Dendritic cell treated with granulocyte-macrophage colony-stimulating factor and Interleukin-4, amounts not matched to agents 40 ng/mL and 50 ng/mL, for 4 days (primary cell): ENCODE measurements around the gene LRRC4C.

Experiments used
- H3K27ac Mint-ChIP-seq: one replicate; pipeline ENCODE4 v1.8.0; 2022; ENCODE audit warnings: mild to moderate bottlenecking, mixed read lengths
- H3K27me3 Mint-ChIP-seq: one replicate; pipeline ENCODE4 v1.8.0; 2022; ENCODE audit warnings: mild to moderate bottlenecking, mixed read lengths
- H3K36me3 Mint-ChIP-seq: one replicate; pipeline ENCODE4 v1.8.0; 2022; ENCODE audit warnings: low read depth, mixed read lengths
- H3K4me1 Mint-ChIP-seq: one replicate; pipeline ENCODE4 v1.8.0; 2022; ENCODE audit warnings: low read depth, mixed read lengths
- H3K4me3 Mint-ChIP-seq: one replicate; pipeline ENCODE4 v1.8.0; 2022; ENCODE audit warnings: mild to moderate bottlenecking, moderate library complexity, mixed read lengths
- H3K9me3 Mint-ChIP-seq: one replicate; pipeline ENCODE4 v1.8.0; 2022; ENCODE audit warnings: mixed read lengths
- intact Hi-C: fragments of 100-400 bp; cut with micrococcal nuclease; formaldehyde crosslinking; loops from one replicate; pipeline ENCODE4 v1.15.0; 2022

Gene LRRC4C

GRCh38 chr11:40816976-40817375 lies 642.5 kb downstream of the LRRC4C start:
- H3K4me3 Mint-ChIP-seq = no peak overlapping the region
- H3K36me3 Mint-ChIP-seq = no peaks in the 10 kb centered on the region
- H3K4me1 Mint-ChIP-seq = no peaks in the 10 kb centered on the region
- H3K9me3 Mint-ChIP-seq = peaks cover 32% of the 10 kb centered on the region
- intact Hi-C loops = no loop called here
- H3K27ac Mint-ChIP-seq = no peak overlapping the region
- no peaks in the 10 kb centered on the region for H3K27me3 Mint-ChIP-seq

- H3K36me3 Mint-ChIP-seq = no peaks in the 10 kb centered on the region
- no peak overlapping the region for H3K27ac Mint-ChIP-seq
- H3K4me1 Mint-ChIP-seq = no peaks in the 10 kb centered on the region
- no peaks in the 10 kb centered on the region for H3K9me3 Mint-ChIP-seq
- intact Hi-C loops = no loop called here
- H3K27me3 Mint-ChIP-seq = no peaks in the 10 kb centered on the region
- no peak overlapping the region for H3K4me3 Mint-ChIP-seq
These were observed 661.5 kb downstream of the LRRC4C start for GRCh38 chr11:40797981-40798380.

GRCh38 chr11:40787224-40787623 lies 672.2 kb downstream of the LRRC4C start:
- no peaks in the 10 kb centered on the region for H3K4me1 Mint-ChIP-seq
- no peaks in the 10 kb centered on the region for H3K27me3 Mint-ChIP-seq

GRCh38 chr11:40763046-40763445 lies 696.4 kb downstream of the LRRC4C start:
- Mint-ChIP-seq H3K4me3 (no peak overlapping the region), H3K36me3 (no peaks in the 10 kb centered on the region), H3K9me3 (peaks cover 24% of the 10 kb centered on the region), H3K27me3 (no peaks in the 10 kb centered on the region), H3K27ac (no peak overlapping the region), H3K4me1 (no peaks in the 10 kb centered on the region)
- intact Hi-C loops = no loop called here

More at GRCh38 chr11:40787224-40787623, 672.2 kb downstream of the LRRC4C start:
- intact Hi-C loops = no loop called here
- Mint-ChIP-seq H3K9me3 (peaks cover 17% of the 10 kb centered on the region), H3K4me3 (no peak overlapping the region), H3K27ac (no peak overlapping the region), H3K36me3 (no peaks in the 10 kb centered on the region)

- H3K9me3 Mint-ChIP-seq = peaks cover 15% of the 10 kb centered on the region
- no peaks in the 10 kb centered on the region for H3K4me1 Mint-ChIP-seq
- H3K27ac Mint-ChIP-seq = no peak overlapping the region
- H3K36me3 Mint-ChIP-seq = no peaks in the 10 kb centered on the region
- intact Hi-C loops = no loop called here
- no peak overlapping the region for H3K4me3 Mint-ChIP-seq
- no peaks in the 10 kb centered on the region for H3K27me3 Mint-ChIP-seq
These were observed 700.1 kb downstream of the LRRC4C start for GRCh38 chr11:40759341-40759740.

- Mint-ChIP-seq H3K36me3 (no peaks in the 10 kb centered on the region), H3K4me3 (no peak overlapping the region), H3K9me3 (peaks cover 19% of the 10 kb centered on the region), H3K27me3 (no peaks in the 10 kb centered on the region), H3K27ac (no peak overlapping the region), H3K4me1 (no peaks in the 10 kb centered on the region)
- intact Hi-C loops = no loop called here
These were observed 705.2 kb downstream of the LRRC4C start for GRCh38 chr11:40754297-40754696.

GRCh38 chr11:40746282-40746681 lies 713.2 kb downstream of the LRRC4C start:
- intact Hi-C loops = no loop called here
- H3K27me3 Mint-ChIP-seq = no peaks in the 10 kb centered on the region
- H3K9me3 Mint-ChIP-seq = peaks cover 50% of the 10 kb centered on the region

GRCh38 chr11:40732132-40732531 lies 727.3 kb downstream of the LRRC4C start:
- H3K27ac Mint-ChIP-seq = no peak overlapping the region
- no peaks in the 10 kb centered on the region for H3K27me3 Mint-ChIP-seq
- no peaks in the 10 kb centered on the region for H3K4me1 Mint-ChIP-seq
- H3K9me3 Mint-ChIP-seq = peaks cover 14% of the 10 kb centered on the region
- H3K4me3 Mint-ChIP-seq = no peak overlapping the region
- intact Hi-C loops = no loop called here
- no peaks in the 10 kb centered on the region for H3K36me3 Mint-ChIP-seq

More at GRCh38 chr11:40746282-40746681, 713.2 kb downstream of the LRRC4C start:
- Mint-ChIP-seq H3K4me1 (no peaks in the 10 kb centered on the region), H3K4me3 (no peak overlapping the region), H3K27ac (no peak overlapping the region), H3K36me3 (no peaks in the 10 kb centered on the region)

- peaks cover 5% of the 10 kb centered on the region for H3K9me3 Mint-ChIP-seq
- no peaks in the 10 kb centered on the region for H3K36me3 Mint-ChIP-seq
- intact Hi-C loops = no loop called here
These were observed 737.2 kb downstream of the LRRC4C start for GRCh38 chr11:40722179-40722795.

GRCh38 chr11:40716344-40717130 lies 742.9 kb downstream of the LRRC4C start:
- H3K9me3 Mint-ChIP-seq = no peaks in the 10 kb centered on the region
- no peaks in the 10 kb centered on the region for H3K27me3 Mint-ChIP-seq

More at GRCh38 chr11:40722179-40722795, 737.2 kb downstream of the LRRC4C start:
- H3K4me3 Mint-ChIP-seq = no peak overlapping the region
- no peaks in the 10 kb centered on the region for H3K27me3 Mint-ChIP-seq
- no peak overlapping the region for H3K27ac Mint-ChIP-seq
- H3K4me1 Mint-ChIP-seq = no peaks in the 10 kb centered on the region

GRCh38 chr11:40713083-40713482 lies 746.4 kb downstream of the LRRC4C start:
- Mint-ChIP-seq H3K36me3 (no peaks in the 10 kb centered on the region), H3K27me3 (no peaks in the 10 kb centered on the region), H3K27ac (no peak overlapping the region), H3K4me1 (no peaks in the 10 kb centered on the region), H3K9me3 (peaks cover 27% of the 10 kb centered on the region), H3K4me3 (no peak overlapping the region)
- intact Hi-C loops = no loop called here

More at GRCh38 chr11:40716344-40717130, 742.9 kb downstream of the LRRC4C start:
- intact Hi-C loops = no loop called here
- no peak overlapping the region for H3K4me3 Mint-ChIP-seq
- no peaks in the 10 kb centered on the region for H3K4me1 Mint-ChIP-seq
- H3K36me3 Mint-ChIP-seq = no peaks in the 10 kb centered on the region
- no peak overlapping the region for H3K27ac Mint-ChIP-seq

GRCh38 chr11:40701027-40701426 lies 758.4 kb downstream of the LRRC4C start:
- intact Hi-C loops = no loop called here
- Mint-ChIP-seq H3K4me3 (no peak overlapping the region), H3K4me1 (no peaks in the 10 kb centered on the region), H3K36me3 (no peaks in the 10 kb centered on the region), H3K27ac (no peak overlapping the region), H3K27me3 (no peaks in the 10 kb centered on the region), H3K9me3 (no peaks in the 10 kb centered on the region)

GRCh38 chr11:40689823-40690222 lies 769.6 kb downstream of the LRRC4C start:
- intact Hi-C loops = no loop called here
- Mint-ChIP-seq H3K9me3 (no peaks in the 10 kb centered on the region), H3K4me1 (no peaks in the 10 kb centered on the region), H3K27ac (no peak overlapping the region), H3K27me3 (no peaks in the 10 kb centered on the region), H3K4me3 (no peak overlapping the region), H3K36me3 (no peaks in the 10 kb centered on the region)

GRCh38 chr11:40688369-40688768 lies 771.1 kb downstream of the LRRC4C start:
- intact Hi-C loops = no loop called here
- Mint-ChIP-seq H3K27me3 (no peaks in the 10 kb centered on the region), H3K27ac (no peak overlapping the region), H3K36me3 (no peaks in the 10 kb centered on the region), H3K4me1 (no peaks in the 10 kb centered on the region), H3K9me3 (no peaks in the 10 kb centered on the region), H3K4me3 (no peak overlapping the region)
